Stomach (tissue), 9 donors: Measurements from ENCODE around the gene PIGBOS1. TPM values are rescaled to one million over a fixed set of nuclear protein-coding genes. Genes with fewer than 3 reads are reported as not detected.

Experiments
- DNase-seq, 2 donors: peaks; one replicate each; pipeline versions ENCODE4 v3.0.0 to v3.0.0-alpha.2; 2013 to 2019
- H3K27ac ChIP-seq, 5 donors: fragments of 200-600 bp in 4 of 5; sonication (generic) in 4 of 5; one replicate each; pipeline ENCODE4 v1.5.1; 2013 to 2019; ENCODE audit warnings: mild to moderate bottlenecking in 1 of 5, moderate library complexity in 1 of 5
- H3K27me3 ChIP-seq, 3 donors: fragments of 200-600 bp; sonication (generic); one replicate each; pipeline ENCODE4 v1.5.1; 2017 to 2019; ENCODE audit warnings: mixed run types in 1 of 3
- H3K36me3 ChIP-seq, 4 donors: fragments of 200-600 bp; sonication (generic); 1 replicate in 3 of 4; 2 replicates in 1 of 4; pipeline ENCODE4 v1.5.1; 2016 to 2019
- H3K4me1 ChIP-seq, 4 donors: fragments of 200-600 bp; sonication (generic); one replicate each; pipeline ENCODE4 v1.5.1; 2016 to 2019
- H3K4me3 ChIP-seq, 4 donors: fragments of 200-600 bp; sonication (generic) in 3 of 4; one replicate each; pipeline ENCODE4 v1.5.1; 2016 to 2019; ENCODE audit warnings: mild to moderate bottlenecking in 1 of 4
- H3K9me3 ChIP-seq, 4 donors: fragments of 200-600 bp; sonication (generic); one replicate each; pipeline ENCODE4 v1.5.1; 2016 to 2019
- CTCF ChIP-seq, 7 experiments: fragments of 450-650 bp in 4 of 7; fragments of 200-600 bp in 3 of 7; sonication (generic) in 3 of 7; IDR thresholded peaks; one replicate each; pipeline ENCODE4 v1.5.1; 2016 to 2019; ENCODE audit warnings: antibody characterized with exemption in 7 of 7, control low read depth in 2 of 7, mild to moderate bottlenecking in 1 of 7
- EP300 ChIP-seq: sonication (generic); formaldehyde crosslinking; IDR thresholded peaks from one replicate; pipeline ENCODE4 v1.6.1; 2017; ENCODE audit warnings: antibody characterized with exemption
- POLR2A ChIP-seq, 4 donors: fragments of 450-650 bp; IDR thresholded peaks; one replicate each; pipeline ENCODE4 v1.6.1; 2016; ENCODE audit warnings: antibody characterized with exemption in 4 of 4, control low read depth in 2 of 4, mild to moderate bottlenecking in 1 of 4, moderate library complexity in 1 of 4
- POLR2AphosphoS5 ChIP-seq, 3 donors: sonication (generic); formaldehyde crosslinking; IDR thresholded peaks; one replicate each; pipeline ENCODE4 v1.6.1; 2016; ENCODE audit warnings: antibody characterized with exemption in 3 of 3
- WGBS, 5 donors: extraction: QIAGEN DNeasy Blood & Tissue Kit in 3 of 5; methylation state at CpG; one replicate each; pipeline versions ENCODE4 v1.1.5 to v1.1.7; 2013 to 2018; 5-methylcytosine and 5-hydroxymethylcytosine counted together
- intact Hi-C: fragments of 100-400 bp; cut with DNase I; formaldehyde crosslinking; loops from one replicate; pipeline ENCODE4 v1.15.1; 2023; ENCODE audit warnings: low total_unique reads
- polyA plus RNA-seq, 3 donors: library from polyadenylated mRNA; stranded (reverse); fragments of 200-250 nt; gene quantifications; one replicate each; pipeline ENCODE4 v1.2.3, GENCODE V29; 2013
- total RNA-seq, 5 donors: library from RNA; depleted of rRNA; stranded (reverse); fragments of >200 nt; gene quantifications; one replicate each; pipeline versions ENCODE4 v1.1.0 to v1.2.3, GENCODE V29; 2014 to 2016
- donor health status: healthy with polysubstance abuse.
- donor health status: Bipolar disorder and iron deficiency.
- donor health status: healthy.

Gene PIGBOS1
- total and polyA plus RNA-seq, 8 donors: 7.0 to 28.8 (median 12.2) TPM

- intact Hi-C loops: no loop called here
- Histone ChIP-seq H3K4me1 (no peaks in the 10 kb centered on the region), H3K36me3 (peaks cover 11 to 93% (median 81%) of the 10 kb centered on the region in 4 donors), H3K4me3 (no peak overlapping the region), H3K27ac (no peak overlapping the region), H3K27me3 (no peaks in the 10 kb centered on the region), H3K9me3 (no peaks in the 10 kb centered on the region)
- TF ChIP-seq EP300 (no peak), CTCF (IDR thresholded peaks at IDR 0.05) (no peak), POLR2A (IDR thresholded peaks at IDR 0.05) (no peak), POLR2AphosphoS5 (IDR thresholded peaks at IDR 0.05) (no peak)
- WGBS, 5 donors: 62 to 85% (median 74%) methylated on average over 6 of the region's 6 CpGs
- DNase-seq: no peak
These were observed 41.3 kb upstream of the PIGBOS1 start for GRCh38 chr15:55360256-55360655.

- intact Hi-C loops: no loop called here
- H3K4me1 ChIP-seq: no peaks in the 10 kb centered on the region
- H3K4me3 ChIP-seq: no peak overlapping the region
- H3K27ac ChIP-seq: no peak overlapping the region
- no peaks in the 10 kb centered on the region for H3K9me3 ChIP-seq
- H3K36me3 ChIP-seq: peaks cover 11 to 95% (median 78%) of the 10 kb centered on the region in 4 donors
- no peak for DNase-seq
- no peaks in the 10 kb centered on the region for H3K27me3 ChIP-seq
- TF ChIP-seq CTCF (IDR thresholded peaks at IDR 0.05) (no peak), EP300 (no peak), POLR2A (IDR thresholded peaks at IDR 0.05) (no peak), POLR2AphosphoS5 (IDR thresholded peaks at IDR 0.05) (no peak)
These were observed 39.5 kb upstream of the PIGBOS1 start for GRCh38 chr15:55358471-55358870.

- H3K9me3 ChIP-seq: no peaks in the 10 kb centered on the region
- no peak for DNase-seq
- TF ChIP-seq POLR2A (IDR thresholded peaks at IDR 0.05) (no peak), CTCF (IDR thresholded peaks at IDR 0.05) (no peak), EP300 (no peak), POLR2AphosphoS5 (IDR thresholded peaks at IDR 0.05) (no peak)
- no peak overlapping the region for H3K4me3 ChIP-seq
- no peaks in the 10 kb centered on the region for H3K4me1 ChIP-seq
- intact Hi-C loops: no loop called here
- H3K27ac ChIP-seq: no peak overlapping the region
- peaks cover 9 to 89% (median 72%) of the 10 kb centered on the region in 4 donors for H3K36me3 ChIP-seq
- no peaks in the 10 kb centered on the region for H3K27me3 ChIP-seq
- 93 to 100% (median 98%) methylated on average over 2 of the region's 2 CpGs for WGBS, 5 donors
These were observed 38.9 kb upstream of the PIGBOS1 start for GRCh38 chr15:55357774-55358173.

GRCh38 chr15:55356985-55357585 lies 38.2 kb upstream of the PIGBOS1 start:
- Histone ChIP-seq H3K36me3 (peaks cover 3 to 86% (median 71%) of the 10 kb centered on the region in 4 donors), H3K4me1 (no peaks in the 10 kb centered on the region), H3K27ac (no peak overlapping the region), H3K9me3 (no peaks in the 10 kb centered on the region), H3K27me3 (no peaks in the 10 kb centered on the region), H3K4me3 (no peak overlapping the region)
- TF ChIP-seq POLR2AphosphoS5 (IDR thresholded peaks at IDR 0.05) (no peak), POLR2A (IDR thresholded peaks at IDR 0.05) (no peak), EP300 (no peak), CTCF (IDR thresholded peaks at IDR 0.05) (no peak)
- no peak for DNase-seq
- intact Hi-C loops: no loop called here
- WGBS, 5 donors: 95 to 98% (median 96%) methylated on average over 5 of the region's 5 CpGs
